ENCODE results near the gene TLN1.

TLN1 gene

DNA sequence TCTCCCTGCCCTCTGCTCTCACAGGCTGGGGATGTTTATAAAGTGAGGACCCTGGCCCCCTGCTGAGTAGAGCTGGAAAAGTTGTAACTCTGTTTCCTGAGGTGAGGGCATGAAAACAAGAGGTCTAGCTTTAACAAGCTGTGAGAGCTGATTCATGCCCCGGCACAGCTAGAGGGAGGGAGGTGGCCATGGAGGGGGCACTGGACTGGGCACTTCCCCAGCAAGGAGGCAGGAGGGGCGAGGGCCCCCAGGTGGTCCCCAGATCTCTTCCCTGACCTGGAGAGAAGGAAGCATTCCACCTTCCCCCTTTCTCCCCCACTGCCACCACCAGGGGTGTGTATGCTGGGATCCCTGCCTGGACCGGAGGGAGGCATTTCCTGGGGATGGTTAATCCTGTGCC, 22.3 kb upstream of the TLN1 start, which contains the start of gene MSMP:
Gene MSMP (minus strand): TSS at position 13 of the 400 bp plus-strand sequence. CDS start 147 bp downstream, outside the sequence.
- no peak for DNase-seq

DNA sequence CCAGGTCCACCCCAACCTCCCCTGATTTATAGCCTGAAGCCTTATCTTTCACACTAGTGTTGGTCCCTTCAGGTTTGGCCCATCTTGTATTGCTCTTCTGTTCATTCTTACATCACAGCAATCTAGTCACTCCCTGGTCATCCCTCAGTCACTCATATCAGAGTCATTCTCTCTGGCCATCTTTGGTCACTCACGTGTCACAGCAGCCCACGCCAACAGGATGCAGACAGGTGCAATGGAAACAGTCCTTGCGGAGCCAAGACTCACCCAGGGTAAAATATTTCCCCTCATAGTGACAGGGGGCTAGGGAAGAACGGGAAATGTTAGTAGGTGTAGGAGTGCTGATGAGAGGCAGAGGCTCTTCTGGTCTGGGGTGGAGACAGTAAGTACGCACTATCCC, 21.5 kb upstream of the TLN1 start:
- no peak for DNase-seq

DNA sequence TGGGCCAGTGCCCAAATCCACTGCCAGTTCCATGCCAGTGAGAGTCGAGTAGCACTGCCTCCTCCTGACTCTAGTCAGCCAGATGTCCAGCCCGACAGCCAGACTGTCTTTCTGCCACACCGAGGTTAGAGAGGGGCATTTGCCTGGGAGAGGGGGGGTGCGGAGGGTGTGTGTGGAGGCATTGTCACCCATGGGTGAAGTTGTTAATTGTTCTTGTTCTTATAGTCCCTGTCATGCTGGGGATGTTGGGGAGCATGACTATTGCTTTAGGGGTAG, 18.2 kb upstream of the TLN1 start:
- DNase-seq = no peak

DNA sequence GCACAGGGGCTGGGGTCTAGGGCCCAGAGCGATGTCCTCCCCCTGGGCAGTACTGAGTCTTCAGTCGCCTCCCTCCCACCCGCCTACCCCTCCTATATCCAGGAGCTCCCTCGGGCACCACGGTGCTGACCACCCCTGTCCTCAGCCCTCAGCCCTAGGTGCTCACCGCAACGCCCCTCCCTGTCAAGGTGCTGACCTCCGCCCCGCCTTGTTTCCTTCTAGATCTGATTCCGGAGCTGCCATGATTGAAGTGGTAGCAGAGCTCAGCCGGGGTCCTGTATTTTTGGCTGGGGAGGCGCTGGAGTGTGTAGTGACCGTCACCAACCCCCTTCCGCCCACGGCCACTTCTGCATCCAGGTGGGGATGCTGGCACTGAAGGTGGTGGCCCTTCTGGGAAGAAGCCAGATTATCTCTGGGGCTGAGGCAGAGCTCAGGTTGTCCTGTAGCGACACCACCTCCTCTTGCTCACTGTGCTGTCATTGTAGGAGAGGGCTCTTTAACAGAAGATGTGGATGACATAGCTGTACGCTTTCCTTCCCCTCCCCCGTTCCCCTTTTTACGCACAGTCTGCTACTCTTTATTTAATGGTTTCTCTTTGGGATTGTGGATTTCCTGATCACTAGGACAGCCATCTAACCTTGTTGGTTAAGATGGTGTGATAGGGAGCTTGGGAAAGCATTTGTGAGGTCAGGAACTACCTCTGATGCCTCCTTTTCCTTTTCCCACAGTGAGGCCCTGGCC, 17.7 kb upstream of the TLN1 start:
- DNase-seq = no peak

DNA sequence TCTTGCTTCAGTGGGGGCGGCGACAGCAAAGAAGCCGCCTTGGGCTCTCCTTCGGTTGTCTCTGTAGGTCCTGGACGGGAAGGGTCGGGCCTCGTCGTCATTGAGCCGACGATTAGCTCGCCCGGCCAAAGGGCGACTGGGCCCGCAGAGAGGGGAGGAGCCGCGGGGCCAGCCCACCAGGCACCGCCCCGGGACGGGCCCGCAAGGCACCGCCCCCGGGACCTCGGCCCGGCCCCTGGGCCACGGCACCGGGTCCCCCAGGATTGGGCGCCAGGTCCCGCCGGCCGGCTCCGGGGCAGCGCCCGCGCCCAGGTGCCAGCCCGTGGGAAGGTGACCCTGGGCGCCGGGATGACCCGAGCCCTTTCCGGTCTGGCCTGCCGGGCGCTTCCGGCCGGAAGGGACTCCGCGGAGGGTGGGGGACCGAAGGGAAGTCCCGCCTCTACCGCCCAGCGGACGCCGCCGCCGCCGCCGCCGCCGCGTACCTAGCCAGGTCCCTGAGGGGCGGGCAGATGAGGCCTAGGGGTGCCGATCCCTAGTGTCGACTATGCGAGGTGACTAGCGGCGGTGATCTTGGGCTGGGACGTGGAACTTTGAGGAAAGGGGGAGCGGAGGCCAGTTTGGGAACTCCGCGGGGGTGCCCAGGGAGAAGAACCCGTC, 17.0 kb upstream of the TLN1 start, which contains the start of the genes GBA2 and RGP1:
Gene GBA2 (minus strand): TSS at position 371 of the 657 bp plus-strand sequence. CDS start 524 bp downstream, outside the sequence.
Gene RGP1 (plus strand): TSS at position 430 of the 657 bp plus-strand sequence. CDS start 469 bp downstream, outside the sequence.
- peak; percentile 82 for DNase-seq

DNA sequence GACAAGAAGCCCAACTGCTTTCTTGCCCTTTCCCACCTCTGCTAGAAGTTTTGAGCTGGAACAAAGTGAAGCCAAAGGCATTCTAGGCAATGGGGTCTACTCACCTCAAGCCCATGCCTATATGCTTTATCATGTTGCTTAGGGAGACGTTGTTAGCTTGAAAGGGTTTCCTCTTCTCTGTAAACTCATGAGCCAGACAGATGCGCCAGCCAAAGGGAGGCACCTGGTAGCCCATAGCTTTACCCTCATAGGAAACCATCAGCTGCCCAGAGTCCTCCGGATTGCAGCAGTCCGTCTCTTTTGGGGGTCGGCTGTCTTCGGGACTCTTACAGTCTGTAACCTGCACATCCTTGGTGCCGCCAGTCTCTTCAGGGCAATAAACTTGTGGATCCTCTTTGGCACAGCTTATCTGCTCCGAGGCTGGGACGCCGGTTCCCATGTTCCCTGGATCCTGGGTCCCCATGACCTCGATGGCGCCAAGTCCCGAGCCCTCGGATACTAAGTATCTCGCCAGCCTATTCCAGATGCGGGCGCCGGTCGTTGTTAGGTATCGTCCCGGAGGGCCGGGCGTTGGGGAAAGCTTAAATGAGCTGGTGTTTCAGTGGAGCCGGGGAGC, 16.4 kb upstream of the TLN1 start:
- DNase-seq = no peak

DNA sequence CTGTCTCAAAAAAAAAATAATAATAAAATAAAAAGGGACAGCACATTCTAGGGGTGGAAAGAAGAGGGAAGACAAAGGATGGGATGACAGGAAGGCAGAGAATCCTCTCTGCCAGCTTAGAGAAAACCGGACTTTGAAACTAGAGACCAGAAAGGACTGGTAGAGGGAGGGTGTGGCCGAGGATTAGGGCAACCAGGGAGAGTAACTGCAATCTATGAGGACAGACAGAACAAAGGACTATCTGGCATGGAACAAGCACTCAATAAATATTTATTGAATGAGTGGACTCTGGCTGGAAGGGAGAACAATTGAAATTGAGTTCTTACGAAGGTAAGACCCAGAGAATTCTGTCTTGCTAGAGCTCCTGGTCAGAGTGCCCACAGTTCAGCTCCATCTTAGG, 14.6 kb upstream of the TLN1 start:
- no peak for DNase-seq

DNA sequence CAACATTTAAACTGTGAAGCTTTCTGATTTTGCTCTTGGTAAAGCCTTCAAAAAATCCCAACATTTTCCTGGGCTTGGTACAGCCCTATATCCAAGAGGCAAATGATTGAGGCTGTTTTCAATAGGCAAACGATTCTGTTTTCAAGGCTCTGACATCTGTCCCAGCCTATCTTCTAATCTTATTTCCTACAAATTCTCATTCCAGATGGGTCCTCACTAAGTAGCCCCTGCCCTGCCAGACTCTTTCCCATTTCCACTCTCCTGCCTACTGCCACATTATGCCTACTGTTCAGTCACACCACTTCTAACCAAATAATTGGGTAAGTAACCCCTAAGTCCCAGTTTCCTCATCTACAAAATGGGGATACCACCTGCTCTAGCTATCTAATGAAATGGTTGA, 13.6 kb upstream of the TLN1 start:
- no peak for DNase-seq

DNA sequence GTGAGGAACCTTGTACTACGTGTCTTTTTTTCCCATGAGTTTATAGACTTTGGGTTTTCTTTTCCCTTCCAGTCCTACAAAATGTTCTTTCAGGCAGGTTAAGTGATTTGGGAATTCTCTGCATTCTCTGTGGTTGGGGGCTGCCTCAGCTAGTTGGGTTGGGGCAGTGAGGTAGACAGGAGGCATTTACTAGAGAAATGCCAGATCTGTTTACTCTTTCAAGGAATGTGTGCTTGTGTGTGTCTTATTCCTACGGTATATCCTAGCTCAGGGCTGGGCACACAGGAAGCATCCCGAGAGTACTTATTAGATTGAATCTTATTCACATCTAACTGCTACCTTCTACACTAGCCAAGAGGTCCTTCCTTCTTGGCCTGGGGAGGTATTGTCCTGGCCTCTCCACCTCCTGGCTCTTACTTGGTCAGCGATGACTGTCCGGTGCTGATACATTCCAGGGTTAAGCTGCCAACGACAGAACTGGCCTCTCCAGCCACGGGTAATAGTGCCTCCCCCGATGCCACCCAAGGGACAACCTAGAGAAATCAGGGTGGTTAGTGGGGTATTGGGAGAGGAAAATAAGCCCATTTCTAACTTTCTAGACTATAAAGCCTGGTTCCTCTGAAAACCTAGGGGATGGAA, 12.0 kb upstream of the TLN1 start:
- no peak for DNase-seq

DNA sequence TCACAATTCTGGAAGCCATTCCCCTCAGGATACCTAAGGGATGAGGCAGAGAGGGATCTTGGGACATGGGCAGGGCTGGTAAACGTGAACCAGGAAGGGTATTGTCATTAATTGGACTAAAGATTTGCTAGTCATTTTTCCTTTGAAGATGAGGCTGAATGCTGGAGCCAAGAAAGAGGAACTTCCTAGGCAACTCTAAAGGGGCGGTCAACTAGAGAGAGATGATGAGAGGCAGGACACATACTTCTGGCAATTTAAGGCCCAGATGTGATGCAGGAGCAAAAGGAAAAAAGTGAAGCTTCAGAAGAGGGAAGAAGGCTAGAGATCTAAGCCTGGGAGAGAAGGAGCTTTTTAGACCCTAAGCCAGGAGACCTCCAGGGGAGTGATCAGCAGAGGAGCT, 11.5 kb upstream of the TLN1 start:
- no peak for DNase-seq

DNA sequence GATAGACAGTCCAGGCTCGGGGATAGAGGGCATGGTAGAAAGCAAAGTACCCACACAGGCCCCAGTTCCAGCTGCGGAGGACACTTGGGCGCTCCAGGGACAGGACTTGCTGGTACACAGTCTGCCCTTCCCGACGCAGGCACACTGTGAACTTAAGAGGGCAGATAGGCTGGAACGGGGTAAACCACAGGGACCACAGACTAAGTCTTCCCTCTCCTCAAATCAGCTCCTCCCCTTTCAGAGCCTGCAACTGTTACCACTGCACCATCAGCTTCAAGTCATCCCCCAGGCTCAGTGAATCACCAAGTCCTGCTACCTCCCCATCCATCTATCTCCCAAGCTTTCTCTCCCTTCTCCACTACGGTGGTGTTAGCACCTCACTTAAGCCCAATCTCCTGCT, 9.7 kb upstream of the TLN1 start:
- DNase-seq = no peak

DNA sequence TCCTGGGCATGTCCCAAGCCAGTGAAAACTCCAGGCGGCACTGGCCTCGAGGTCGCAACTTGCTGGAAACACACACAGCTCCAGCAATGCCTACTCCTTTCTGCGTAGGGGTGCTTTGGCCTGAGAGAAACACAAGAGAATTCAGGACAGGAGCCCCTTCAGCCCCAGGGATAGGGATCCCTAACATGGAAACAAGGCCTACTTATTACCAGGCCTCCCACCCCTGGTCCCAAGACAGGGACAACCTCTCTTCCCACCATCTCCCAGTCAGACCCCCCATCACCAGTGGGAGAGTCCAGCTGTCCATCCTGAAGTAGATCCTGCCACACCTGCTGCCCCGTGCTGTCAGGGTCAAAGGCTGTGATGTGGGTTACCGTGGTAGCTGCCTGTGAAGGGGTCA, 8.2 kb upstream of the TLN1 start:
- DNase-seq = no peak

DNA sequence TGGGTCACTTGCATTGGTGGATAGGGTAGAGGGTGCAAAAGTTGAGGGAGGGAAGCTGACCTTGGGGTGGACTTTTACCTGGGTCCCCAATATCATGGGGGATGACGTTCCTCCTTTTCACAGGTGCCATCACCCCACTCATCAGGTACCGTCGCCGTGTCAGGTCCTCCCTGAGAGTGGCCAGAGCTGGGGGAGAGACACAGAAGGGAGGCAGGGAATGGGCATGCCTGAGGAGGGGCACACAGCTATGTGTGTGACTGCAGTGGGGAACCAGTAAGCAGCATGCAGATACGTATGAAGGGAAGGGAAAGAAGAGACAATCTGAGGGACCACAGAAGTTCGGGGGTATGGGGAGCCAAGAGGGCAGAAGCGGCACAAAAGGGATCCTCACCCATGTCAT, 6.9 kb upstream of the TLN1 start:
- DNase-seq = no peak

DNA sequence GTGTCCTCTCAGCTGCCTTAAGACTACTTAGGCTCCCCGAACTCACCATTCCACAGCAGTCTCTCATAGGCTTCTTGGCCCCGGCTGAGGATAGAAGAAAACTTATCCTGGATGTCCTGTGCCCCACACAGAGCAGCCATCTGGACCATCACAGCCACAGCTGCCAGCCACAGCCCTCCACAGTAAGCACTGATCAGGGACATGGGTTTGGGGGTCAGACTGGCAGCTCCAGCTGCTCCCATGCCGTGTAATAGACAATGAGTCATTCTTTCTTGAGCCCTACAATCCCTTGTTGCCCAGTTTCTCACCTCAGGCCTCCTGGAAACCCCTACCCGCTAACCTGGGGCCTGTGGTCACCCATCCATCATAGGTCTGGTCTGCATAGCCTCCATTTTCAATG, 6.2 kb upstream of the TLN1 start:
- no peak for DNase-seq

DNA sequence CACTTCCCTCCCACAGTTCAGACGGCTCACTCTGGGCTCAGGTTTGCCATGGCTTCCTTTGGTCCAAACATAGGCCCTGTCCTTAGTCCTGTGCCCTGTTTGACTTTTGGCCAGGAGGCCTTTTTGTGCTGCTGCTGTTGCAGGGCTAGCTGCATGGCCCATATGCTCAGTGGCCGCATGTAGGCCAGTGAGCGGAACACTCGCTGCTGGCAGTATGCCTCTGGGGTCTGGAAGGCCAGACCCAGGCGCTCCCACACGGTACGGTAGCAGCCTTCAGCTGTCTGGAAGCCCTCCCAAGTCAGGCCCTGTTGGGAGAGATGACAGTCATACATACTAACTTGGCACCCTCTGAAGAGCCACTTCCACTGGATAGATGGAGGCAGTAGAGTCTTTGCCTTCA, 5.1 kb upstream of the TLN1 start:
- no peak for DNase-seq

DNA sequence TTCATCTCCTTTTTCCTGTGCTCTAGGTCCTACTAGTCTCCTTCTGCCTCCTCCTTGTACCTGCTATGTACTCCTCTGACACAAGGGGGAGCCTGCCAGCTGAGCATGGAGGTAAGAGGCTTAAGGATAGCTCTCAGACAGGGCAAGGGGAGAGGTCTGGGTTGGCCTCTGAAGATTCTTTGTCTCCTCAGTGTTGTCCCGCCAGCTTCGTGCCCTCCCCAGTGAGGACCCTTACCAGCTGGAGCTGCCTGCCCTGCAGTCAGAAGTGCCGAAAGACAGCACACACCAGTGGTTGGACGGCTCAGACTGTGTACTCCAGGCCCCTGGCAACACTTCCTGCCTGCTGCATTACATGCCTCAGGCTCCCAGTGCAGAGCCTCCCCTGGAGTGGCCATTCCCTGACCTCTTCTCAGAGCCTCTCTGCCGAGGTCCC, 4.2 kb upstream of the TLN1 start:
- peak; percentile 65 for DNase-seq

DNA sequence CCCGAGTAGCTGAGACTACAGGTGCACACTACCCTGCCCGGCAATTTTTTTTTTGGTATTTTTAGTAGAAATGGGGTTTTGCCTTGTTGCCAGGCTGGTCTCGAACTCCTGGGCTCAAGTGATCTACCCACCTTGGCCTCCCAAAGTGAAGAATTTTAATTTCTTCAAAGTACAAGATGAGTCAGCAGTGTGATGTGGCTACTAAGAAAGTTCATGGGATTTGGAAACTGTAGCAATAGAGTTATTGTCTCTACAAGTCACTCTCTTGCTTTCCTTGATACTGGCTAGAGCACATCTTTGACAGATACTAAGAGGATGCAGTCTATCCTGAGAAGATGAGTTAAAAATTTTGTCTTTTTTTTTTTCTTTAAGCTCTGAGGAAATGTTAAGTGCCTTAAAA, 2.1 kb upstream of the TLN1 start:
- DNase-seq = no peak

DNA sequence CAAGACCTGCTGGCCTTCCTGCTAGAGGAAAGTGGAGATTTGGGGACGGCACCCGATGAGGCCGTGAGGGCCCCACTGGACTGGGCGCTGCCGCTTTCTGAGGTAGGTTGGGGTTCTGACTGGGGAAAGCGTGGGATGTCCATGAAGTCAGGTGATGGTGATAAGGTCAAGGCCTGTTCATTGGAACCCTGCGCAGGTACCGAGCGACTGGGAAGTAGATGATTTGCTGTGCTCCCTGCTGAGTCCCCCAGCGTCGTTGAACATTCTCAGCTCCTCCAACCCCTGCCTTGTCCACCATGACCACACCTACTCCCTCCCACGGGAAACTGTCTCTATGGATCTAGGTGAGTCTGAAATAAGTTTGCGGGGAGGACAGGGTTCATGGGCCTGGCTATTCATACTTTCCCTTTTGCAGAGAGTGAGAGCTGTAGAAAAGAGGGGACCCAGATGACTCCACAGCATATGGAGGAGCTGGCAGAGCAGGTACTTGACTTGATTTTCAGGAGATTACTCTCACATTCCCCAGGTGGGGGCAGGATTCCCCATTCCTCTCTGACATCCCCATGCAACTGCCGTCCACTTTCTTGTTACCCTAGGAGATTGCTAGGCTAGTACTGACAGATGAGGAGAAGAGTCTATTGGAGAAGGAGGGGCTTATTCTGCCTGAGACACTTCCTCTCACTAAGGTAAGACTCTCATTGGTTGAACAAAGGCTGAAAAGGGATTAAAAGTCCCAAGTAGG, 976 bp upstream of the TLN1 start:
- peak; percentile 55 for DNase-seq

DNA sequence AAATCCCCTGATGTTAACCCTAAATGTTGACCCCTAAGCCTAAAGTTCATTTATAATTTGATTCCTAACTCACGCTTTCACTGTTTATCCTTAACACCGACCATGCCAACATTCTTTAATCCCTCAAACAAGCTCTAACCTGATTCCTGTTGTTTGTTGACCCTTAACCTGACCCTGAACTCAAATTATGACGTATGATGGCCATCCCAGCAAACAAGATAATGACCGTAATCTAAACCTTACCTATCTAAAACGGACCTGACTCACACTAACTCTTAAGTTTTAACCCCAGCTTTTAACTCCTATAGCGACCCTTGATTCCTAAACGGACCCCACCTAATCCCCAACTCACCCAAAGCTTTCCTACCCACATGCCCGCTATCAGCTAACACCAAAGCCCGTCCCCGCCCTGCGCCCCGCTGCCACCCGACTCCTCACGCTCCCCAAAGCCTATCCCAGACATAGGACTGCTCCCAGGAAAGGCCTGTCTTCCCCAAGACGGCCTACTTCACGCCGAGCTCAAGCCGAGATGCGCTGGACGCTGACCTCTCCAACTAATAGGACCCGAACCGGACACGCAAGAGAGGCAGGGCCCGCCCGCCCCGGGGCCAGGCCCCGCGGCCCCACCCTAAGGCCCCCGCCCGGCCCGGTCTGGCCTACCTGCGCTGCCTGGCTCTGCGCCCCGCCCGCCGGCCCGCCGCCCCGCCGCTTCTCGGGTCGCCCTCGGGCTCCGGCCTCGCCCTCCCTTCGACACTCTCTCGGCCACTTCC, 395 bp downstream of the TLN1 start:
- DNase-seq = no peak

DNA sequence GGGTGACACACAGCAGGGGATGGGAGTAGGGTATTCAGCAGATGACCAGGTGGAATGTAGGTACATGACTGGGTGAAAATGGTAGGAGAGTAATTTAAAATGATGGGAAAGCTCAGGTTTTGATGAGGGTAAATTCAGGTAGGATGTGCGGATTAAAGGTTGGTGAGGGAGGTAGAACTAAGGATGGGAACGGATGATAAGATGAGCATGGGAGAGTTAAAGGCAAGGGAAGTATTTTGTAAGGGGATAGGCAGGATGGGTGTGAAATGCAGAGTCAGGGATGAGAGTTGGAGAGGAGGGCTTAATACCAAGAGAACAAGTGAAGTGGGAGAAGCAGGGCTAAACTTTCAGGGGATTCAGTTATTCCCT, 1.5 kb downstream of the TLN1 start:
- DNase-seq = no peak

DNA sequence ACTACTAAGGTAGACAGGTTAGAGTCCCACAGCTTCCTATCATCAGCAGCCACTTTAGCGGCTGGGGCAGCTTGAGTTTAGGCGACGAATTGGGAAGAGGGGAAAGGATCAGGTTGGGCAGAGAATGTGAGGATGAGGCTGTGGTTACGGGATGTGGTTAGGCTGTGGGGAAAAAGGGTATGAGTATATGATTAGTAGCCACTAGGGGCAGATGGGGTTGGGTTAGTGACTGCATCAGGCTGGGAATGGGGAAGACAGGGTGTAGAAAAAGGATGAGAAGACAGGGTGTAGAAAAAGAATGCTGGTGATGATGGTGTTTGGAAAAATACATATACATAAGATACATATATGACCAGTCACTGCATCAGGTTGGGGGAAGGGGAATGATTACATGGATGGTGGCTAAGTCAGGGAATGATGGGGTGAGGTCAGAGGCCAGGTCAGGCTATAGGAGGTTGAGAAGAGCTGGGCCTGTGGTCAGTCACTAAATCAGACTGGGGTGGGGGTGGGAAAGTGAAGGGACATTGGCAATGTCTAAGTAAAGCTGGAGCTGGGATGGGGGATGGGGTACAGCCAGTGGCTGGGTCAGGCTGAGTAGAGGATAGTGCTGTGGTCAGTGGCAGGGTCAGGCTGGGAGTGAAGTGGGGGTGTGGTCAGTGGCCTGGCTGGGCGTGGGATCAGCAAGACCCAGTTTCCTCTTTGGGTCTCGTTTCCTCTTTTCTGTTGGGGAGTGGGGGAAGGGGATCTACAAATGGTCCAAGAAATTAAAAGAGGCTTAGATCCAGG, 2.1 kb downstream of the TLN1 start:
- peak; percentile 84 for DNase-seq
